Measurements from ENCODE around the gene ZNF407.

ZNF407 gene

DNA sequence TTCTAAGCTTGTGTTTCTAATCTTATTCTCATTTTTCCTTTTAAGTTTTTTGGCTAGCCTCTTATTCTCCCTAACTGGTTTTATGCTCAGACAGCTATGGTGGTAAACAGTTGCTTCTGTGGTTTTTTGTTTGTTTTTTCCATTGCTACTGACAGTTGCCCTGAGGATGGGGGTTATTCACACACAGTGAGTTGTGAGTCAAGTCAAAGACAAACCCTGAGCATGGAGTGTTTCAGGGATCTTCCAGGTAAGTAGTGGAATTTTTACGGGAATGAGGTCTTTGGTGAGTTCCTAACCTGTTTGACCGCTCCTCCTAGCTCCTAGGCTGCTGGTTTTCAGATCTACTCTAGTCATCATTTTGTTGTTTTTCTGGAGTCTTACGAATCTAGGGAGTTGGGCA lies 162.8 kb downstream of the ZNF407 start:
- Histone ChIP-seq H3K4me3 (ENCODE audit: low read length) (no peak overlapping the region), H3K9ac (ENCODE audit: low read length) (no peak overlapping the region), H3K36me3 (ENCODE audit: control insufficient read depth, insufficient read depth, low read length, severe bottlenecking) (no peaks in the 10 kb centered on the region), H3K4me1 (ENCODE audit: control insufficient read depth, insufficient read depth, low read length) (no peaks in the 10 kb centered on the region), H3K9me3 (ENCODE audit: control insufficient read depth, low read length) (peaks cover 6% of the 10 kb centered on the region), H3K27me3 (replicated peaks; ENCODE audit: control insufficient read depth, insufficient read depth, low read length) (no peaks in the 10 kb centered on the region)
- DNase-seq (ENCODE audit: low read depth), result no peak

DNA sequence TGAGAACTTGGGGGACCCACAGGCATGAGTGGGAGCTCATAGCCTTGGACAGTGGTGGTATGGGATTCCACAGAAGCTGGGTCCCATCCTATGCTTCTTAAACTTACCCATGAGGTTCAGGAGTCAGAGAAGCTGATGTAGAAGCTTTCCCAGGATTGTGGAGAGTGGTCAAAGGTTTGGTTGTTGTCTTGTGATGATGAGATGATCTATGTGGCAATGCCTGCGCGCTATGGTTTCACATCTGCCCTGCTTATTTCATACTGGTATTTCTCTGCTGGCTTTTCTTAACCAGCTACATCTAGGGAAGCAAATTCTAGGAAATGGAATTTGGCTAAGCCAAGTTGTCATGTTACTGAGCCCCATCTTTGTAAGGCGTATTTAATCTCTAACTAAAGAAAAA lies 168.6 kb downstream of the ZNF407 start:
- no peaks in the 10 kb centered on the region for H3K27me3 ChIP-seq (replicated peaks; ENCODE audit: control insufficient read depth, insufficient read depth, low read length)
- H3K4me3 ChIP-seq (ENCODE audit: low read length), result no peak overlapping the region
- no peak overlapping the region for H3K9ac ChIP-seq (ENCODE audit: low read length)
- no peaks in the 10 kb centered on the region for H3K36me3 ChIP-seq (ENCODE audit: control insufficient read depth, insufficient read depth, low read length, severe bottlenecking)
- no peaks in the 10 kb centered on the region for H3K4me1 ChIP-seq (ENCODE audit: control insufficient read depth, insufficient read depth, low read length)
- no peaks in the 10 kb centered on the region for H3K9me3 ChIP-seq (ENCODE audit: control insufficient read depth, low read length)
- DNase-seq (ENCODE audit: low read depth), result no peak

DNA sequence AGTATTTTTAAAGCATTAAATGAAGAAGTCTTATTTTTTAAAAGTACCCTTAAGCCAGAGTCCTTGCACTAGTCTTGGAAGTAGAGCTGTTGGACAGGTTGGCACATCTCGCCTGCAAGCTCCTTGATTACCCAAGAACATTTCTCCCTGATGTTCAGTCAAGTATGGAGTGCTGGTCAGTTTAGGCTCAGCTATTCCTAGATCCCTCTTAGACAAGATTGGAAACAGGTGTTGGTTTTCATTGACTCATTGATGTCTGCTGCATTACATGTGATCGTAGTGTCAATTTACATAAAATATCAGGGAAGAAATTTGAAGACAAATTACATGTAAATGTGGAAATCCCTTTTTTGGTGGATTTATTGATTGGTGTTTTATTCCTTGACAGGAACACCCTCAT lies 170.4 kb downstream of the ZNF407 start:
- H3K27me3 ChIP-seq (replicated peaks; ENCODE audit: control insufficient read depth, insufficient read depth, low read length), result no peaks in the 10 kb centered on the region
- H3K36me3 ChIP-seq (ENCODE audit: control insufficient read depth, insufficient read depth, low read length, severe bottlenecking), result no peaks in the 10 kb centered on the region
- no peak overlapping the region for H3K9ac ChIP-seq (ENCODE audit: low read length)
- peaks cover 4% of the 10 kb centered on the region for H3K4me1 ChIP-seq (ENCODE audit: control insufficient read depth, insufficient read depth, low read length)
- no peaks in the 10 kb centered on the region for H3K9me3 ChIP-seq (ENCODE audit: control insufficient read depth, low read length)
- no peak overlapping the region for H3K4me3 ChIP-seq (ENCODE audit: low read length)
- no peak for DNase-seq (ENCODE audit: low read depth)

DNA sequence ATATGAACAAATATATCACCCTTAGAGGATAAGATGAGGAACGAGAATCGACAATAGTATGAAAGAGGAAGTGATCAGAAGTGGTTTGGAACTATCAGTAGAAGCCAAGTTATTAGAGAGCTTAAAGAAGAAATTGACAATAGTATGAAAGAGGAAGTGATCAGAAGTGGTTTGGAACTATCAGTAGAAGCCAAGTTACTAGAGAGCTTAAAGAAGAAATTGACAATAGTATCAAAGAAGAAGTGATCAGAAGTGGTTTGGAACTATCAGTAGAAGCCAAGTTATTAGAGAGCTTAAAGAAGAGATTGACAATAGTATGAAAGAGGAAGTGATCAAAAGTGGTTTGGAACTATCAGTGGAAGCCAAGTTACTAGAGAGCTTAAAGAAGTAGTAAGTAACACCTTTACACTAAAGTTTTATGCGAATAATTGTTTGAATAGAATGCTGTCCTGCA lies 175.5 kb downstream of the ZNF407 start:
- no peaks in the 10 kb centered on the region for H3K36me3 ChIP-seq (ENCODE audit: control insufficient read depth, insufficient read depth, low read length, severe bottlenecking)
- no peaks in the 10 kb centered on the region for H3K27me3 ChIP-seq (replicated peaks; ENCODE audit: control insufficient read depth, insufficient read depth, low read length)
- H3K4me3 ChIP-seq (ENCODE audit: low read length), result no peak overlapping the region
- no peak overlapping the region for H3K9ac ChIP-seq (ENCODE audit: low read length)
- no peaks in the 10 kb centered on the region for H3K9me3 ChIP-seq (ENCODE audit: control insufficient read depth, low read length)
- no peak for DNase-seq (ENCODE audit: low read depth)
- H3K4me1 ChIP-seq (ENCODE audit: control insufficient read depth, insufficient read depth, low read length), result peaks cover 4% of the 10 kb centered on the region

DNA sequence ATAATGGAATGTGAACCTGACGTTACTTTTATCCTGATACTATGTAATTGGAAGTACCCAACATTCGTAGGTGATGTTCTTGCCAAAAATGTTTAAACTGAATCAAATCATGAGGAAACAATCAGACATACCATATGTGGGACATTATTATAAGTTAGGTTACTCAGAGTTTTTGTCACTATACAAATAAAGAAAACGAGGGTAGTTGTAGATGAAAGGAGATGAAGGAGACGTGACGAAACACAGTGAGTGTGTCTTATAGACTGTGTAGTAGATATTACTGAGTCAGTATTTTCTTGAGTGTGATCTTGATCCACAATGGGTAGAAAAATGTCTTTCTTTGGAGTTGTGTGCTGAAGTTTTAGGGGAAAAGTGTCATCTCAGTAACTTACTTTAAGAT lies 176.8 kb downstream of the ZNF407 start:
- H3K36me3 ChIP-seq (ENCODE audit: control insufficient read depth, insufficient read depth, low read length, severe bottlenecking), result no peaks in the 10 kb centered on the region
- H3K4me3 ChIP-seq (ENCODE audit: low read length), result no peak overlapping the region
- peaks cover 4% of the 10 kb centered on the region for H3K4me1 ChIP-seq (ENCODE audit: control insufficient read depth, insufficient read depth, low read length)
- H3K27me3 ChIP-seq (replicated peaks; ENCODE audit: control insufficient read depth, insufficient read depth, low read length), result no peaks in the 10 kb centered on the region
- no peak overlapping the region for H3K9ac ChIP-seq (ENCODE audit: low read length)
- H3K9me3 ChIP-seq (ENCODE audit: control insufficient read depth, low read length), result no peaks in the 10 kb centered on the region
- DNase-seq (ENCODE audit: low read depth), result no peak

DNA sequence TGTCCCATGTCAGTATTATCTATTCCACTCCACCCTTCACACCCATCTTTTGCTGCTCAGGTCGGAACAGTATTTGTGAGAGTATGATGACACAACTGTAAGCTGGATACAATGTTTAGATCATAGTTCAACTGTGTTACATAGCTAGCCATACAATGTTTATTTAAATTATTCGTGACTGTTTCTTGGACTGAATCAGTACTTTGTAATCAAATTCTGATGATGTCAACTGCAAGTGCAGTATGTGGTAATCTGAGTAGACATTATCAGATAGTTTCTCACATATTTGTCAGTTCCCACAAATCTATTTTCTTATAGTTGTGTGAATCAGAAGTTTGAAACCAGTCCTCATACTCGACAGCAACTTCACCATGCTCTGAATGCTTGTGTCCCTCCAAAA lies 177.6 kb downstream of the ZNF407 start:
- no peaks in the 10 kb centered on the region for H3K9me3 ChIP-seq (ENCODE audit: control insufficient read depth, low read length)
- H3K9ac ChIP-seq (ENCODE audit: low read length), result no peak overlapping the region
- H3K36me3 ChIP-seq (ENCODE audit: control insufficient read depth, insufficient read depth, low read length, severe bottlenecking), result no peaks in the 10 kb centered on the region
- no peaks in the 10 kb centered on the region for H3K27me3 ChIP-seq (replicated peaks; ENCODE audit: control insufficient read depth, insufficient read depth, low read length)
- H3K4me1 ChIP-seq (ENCODE audit: control insufficient read depth, insufficient read depth, low read length), result peaks cover 4% of the 10 kb centered on the region
- no peak overlapping the region for H3K4me3 ChIP-seq (ENCODE audit: low read length)
- peak; percentile 71 for DNase-seq (ENCODE audit: low read depth)

DNA sequence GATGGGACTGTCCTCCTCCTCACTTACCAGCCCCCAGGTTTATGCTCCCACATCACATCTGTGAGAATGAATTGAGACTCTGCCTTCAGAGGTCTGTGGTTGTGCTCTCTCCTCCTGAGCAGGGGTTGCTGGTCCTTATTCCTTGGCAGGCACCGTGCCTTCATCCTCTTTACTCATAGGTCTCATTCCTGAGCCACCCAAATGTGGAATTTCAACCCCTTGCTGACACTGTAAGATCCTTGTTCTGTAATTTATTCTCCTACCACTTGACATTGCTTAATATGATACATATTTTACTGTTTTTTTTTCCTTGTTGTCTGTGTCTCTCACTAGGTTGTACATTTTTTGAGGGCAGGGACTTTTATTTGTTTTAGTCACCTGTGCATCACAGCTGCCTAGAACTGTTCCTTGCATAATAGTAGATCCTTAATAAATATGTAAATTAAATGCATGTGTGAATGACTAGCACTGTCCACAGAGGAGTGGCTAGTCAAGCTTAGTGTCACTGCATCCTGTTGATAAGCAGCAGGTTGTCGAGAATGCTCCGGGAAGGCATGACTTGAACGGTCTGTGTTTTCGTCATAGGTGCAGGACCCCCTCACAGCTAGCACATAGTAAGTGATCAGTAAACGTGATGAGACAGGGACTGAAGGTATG lies 180.6 kb downstream of the ZNF407 start:
- DNase-seq (ENCODE audit: low read depth), result peak; percentile 39
- H3K4me3 ChIP-seq (ENCODE audit: low read length), result no peak overlapping the region
- H3K36me3 ChIP-seq (ENCODE audit: control insufficient read depth, insufficient read depth, low read length, severe bottlenecking), result no peaks in the 10 kb centered on the region
- H3K9me3 ChIP-seq (ENCODE audit: control insufficient read depth, low read length), result no peaks in the 10 kb centered on the region
- H3K27me3 ChIP-seq (replicated peaks; ENCODE audit: control insufficient read depth, insufficient read depth, low read length), result no peaks in the 10 kb centered on the region
- no peak overlapping the region for H3K9ac ChIP-seq (ENCODE audit: low read length)
- no peaks in the 10 kb centered on the region for H3K4me1 ChIP-seq (ENCODE audit: control insufficient read depth, insufficient read depth, low read length)

DNA sequence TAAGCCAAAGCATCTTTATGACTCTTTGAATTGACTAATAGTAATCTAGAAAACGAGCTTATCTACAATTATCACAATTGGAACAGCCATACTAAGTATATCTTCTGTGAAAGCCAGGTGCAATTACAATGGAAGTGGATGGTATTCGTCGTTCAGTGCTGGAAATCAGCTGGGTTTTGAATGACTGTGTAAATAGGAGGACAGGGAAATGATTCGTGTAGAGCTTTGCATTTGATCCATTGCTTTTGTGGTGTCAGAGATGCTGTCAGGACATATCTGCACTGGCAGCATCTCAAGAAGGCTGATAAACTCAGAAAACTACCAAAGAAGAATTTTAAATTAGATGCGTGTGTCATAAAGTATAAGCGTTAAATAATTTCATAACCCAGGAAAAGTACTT lies 187.1 kb downstream of the ZNF407 start:
- no peak overlapping the region for H3K9ac ChIP-seq (ENCODE audit: low read length)
- peaks cover 4% of the 10 kb centered on the region for H3K36me3 ChIP-seq (ENCODE audit: control insufficient read depth, insufficient read depth, low read length, severe bottlenecking)
- H3K4me3 ChIP-seq (ENCODE audit: low read length), result no peak overlapping the region
- no peak for DNase-seq (ENCODE audit: low read depth)
- no peaks in the 10 kb centered on the region for H3K27me3 ChIP-seq (replicated peaks; ENCODE audit: control insufficient read depth, insufficient read depth, low read length)
- H3K4me1 ChIP-seq (ENCODE audit: control insufficient read depth, insufficient read depth, low read length), result no peaks in the 10 kb centered on the region
- no peaks in the 10 kb centered on the region for H3K9me3 ChIP-seq (ENCODE audit: control insufficient read depth, low read length)

DNA sequence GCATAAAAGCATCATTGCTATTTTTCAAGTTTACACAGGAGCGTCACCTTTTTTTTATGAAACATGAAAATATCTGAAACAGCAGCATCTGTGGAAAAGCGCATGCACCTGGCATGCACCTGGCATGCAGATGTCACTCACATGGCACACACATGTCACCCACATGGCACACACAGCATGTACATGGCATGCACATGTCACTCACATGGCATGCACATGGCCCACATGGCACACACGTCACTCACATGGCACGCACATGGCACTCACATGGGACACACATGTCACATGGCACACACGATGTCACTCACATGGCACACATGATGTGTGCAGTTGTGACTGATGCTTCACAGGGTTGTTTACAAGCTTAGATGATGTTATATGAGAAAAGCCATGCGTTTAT lies 188.0 kb downstream of the ZNF407 start:
- no peak for DNase-seq (ENCODE audit: low read depth)
- Histone ChIP-seq H3K9ac (ENCODE audit: low read length) (no peak overlapping the region), H3K4me3 (ENCODE audit: low read length) (no peak overlapping the region), H3K27me3 (replicated peaks; ENCODE audit: control insufficient read depth, insufficient read depth, low read length) (no peaks in the 10 kb centered on the region), H3K4me1 (ENCODE audit: control insufficient read depth, insufficient read depth, low read length) (no peaks in the 10 kb centered on the region), H3K9me3 (ENCODE audit: control insufficient read depth, low read length) (no peaks in the 10 kb centered on the region), H3K36me3 (ENCODE audit: control insufficient read depth, insufficient read depth, low read length, severe bottlenecking) (peaks cover 4% of the 10 kb centered on the region)

DNA sequence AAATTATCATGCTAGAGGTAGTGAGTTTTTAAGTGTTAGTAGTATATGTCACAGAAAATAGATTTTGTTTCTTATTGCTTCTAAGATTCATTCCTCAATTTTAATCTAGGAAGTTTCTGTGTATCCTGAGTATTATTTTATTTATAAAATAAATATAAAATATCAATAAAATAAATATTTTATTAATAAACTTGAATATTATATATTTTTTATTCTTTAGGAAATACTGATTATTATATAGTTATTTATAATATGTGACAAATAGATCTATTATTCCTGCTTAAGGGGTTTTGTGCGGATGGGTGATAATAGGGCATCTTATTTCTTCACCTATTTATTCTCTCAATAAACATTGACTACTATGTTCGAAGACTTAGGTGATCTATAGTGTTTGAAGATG lies 191.0 kb downstream of the ZNF407 start:
- no peak for DNase-seq (ENCODE audit: low read depth)
- no peaks in the 10 kb centered on the region for H3K27me3 ChIP-seq (replicated peaks; ENCODE audit: control insufficient read depth, insufficient read depth, low read length)
- no peak overlapping the region for H3K4me3 ChIP-seq (ENCODE audit: low read length)
- peaks cover 4% of the 10 kb centered on the region for H3K36me3 ChIP-seq (ENCODE audit: control insufficient read depth, insufficient read depth, low read length, severe bottlenecking)
- H3K9ac ChIP-seq (ENCODE audit: low read length), result no peak overlapping the region
- peaks cover 7% of the 10 kb centered on the region for H3K4me1 ChIP-seq (ENCODE audit: control insufficient read depth, insufficient read depth, low read length)
- H3K9me3 ChIP-seq (ENCODE audit: control insufficient read depth, low read length), result no peaks in the 10 kb centered on the region

DNA sequence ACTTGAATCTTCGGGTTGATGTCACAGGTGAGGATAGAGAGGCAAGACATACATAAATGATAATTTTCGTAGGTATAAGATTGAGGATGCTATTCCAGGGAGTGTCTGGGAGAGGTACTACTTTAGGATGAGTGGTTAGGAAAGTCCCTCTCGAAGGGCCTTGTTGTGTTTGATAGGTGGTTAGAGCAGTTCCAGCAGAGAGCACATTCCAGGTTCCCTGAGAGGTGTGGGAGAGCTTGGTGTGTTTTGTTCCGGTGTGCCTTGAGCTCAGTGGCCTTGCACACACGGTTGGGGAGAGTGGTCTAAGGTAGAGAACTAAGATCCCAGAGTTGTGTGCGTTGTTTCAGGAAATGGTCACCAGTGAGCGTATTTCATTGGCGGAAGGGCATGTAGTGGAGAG lies 191.4 kb downstream of the ZNF407 start:
- Histone ChIP-seq H3K9ac (ENCODE audit: low read length) (no peak overlapping the region), H3K36me3 (ENCODE audit: control insufficient read depth, insufficient read depth, low read length, severe bottlenecking) (no peaks in the 10 kb centered on the region), H3K9me3 (ENCODE audit: control insufficient read depth, low read length) (no peaks in the 10 kb centered on the region), H3K4me3 (ENCODE audit: low read length) (no peak overlapping the region), H3K4me1 (ENCODE audit: control insufficient read depth, insufficient read depth, low read length) (peaks cover 7% of the 10 kb centered on the region), H3K27me3 (replicated peaks; ENCODE audit: control insufficient read depth, insufficient read depth, low read length) (no peaks in the 10 kb centered on the region)
- DNase-seq (ENCODE audit: low read depth), result no peak

DNA sequence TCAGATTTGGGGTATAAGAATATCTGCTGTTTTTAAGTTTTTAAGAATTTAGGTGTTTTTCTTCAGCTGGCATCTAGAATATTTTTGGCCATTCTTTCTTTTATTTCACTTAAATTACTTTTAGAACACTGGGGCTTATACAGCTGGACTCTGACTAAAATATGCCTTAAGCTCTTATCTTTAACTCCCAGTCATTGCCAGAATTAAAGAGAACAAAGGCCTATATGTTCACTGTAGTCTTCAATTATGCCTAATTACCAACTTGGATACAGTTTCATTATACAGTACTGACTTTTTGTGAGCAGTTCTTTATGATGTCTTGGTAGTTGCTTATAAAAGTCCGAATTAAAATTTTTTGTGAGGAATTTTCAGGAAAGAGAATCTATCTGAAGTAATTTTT lies 192.8 kb downstream of the ZNF407 start:
- Histone ChIP-seq H3K4me1 (ENCODE audit: control insufficient read depth, insufficient read depth, low read length) (peaks cover 7% of the 10 kb centered on the region), H3K27me3 (replicated peaks; ENCODE audit: control insufficient read depth, insufficient read depth, low read length) (no peaks in the 10 kb centered on the region), H3K4me3 (ENCODE audit: low read length) (no peak overlapping the region), H3K36me3 (ENCODE audit: control insufficient read depth, insufficient read depth, low read length, severe bottlenecking) (no peaks in the 10 kb centered on the region), H3K9me3 (ENCODE audit: control insufficient read depth, low read length) (no peaks in the 10 kb centered on the region), H3K9ac (ENCODE audit: low read length) (no peak overlapping the region)
- no peak for DNase-seq (ENCODE audit: low read depth)
